HepG2 (cell line): ENCODE measurements around the gene CCDC80. TPM values are rescaled to one million over a fixed set of nuclear protein-coding genes. Genes with fewer than 3 reads are reported as not detected.

Source experiments
- ADNP ChIP-seq: sonication (generic); formaldehyde crosslinking; IDR thresholded peaks from 2 replicates; pipeline ENCODE4 v1.4.0; 2020; ENCODE audit warnings: missing genetic modification reagents
- FOXA3 ChIP-seq: IDR thresholded peaks from 2 replicates; pipeline ENCODE4 v1.6.1; 2016; ENCODE audit warnings: missing genetic modification reagents, missing compliant biosample characterization
- GPN1 ChIP-seq: sonication (generic); formaldehyde crosslinking; IDR thresholded peaks from 2 replicates; pipeline ENCODE4 v1.5.1; 2020; ENCODE audit warnings: missing genetic modification reagents, borderline replicate concordance
- HNRNPL ChIP-seq: fragments of 200-400 bp; formaldehyde crosslinking; IDR thresholded peaks from 2 replicates; pipeline ENCODE4 v1.6.1; 2017; ENCODE audit warnings: mild to moderate bottlenecking, low read depth, low read length
- KAT2B ChIP-seq: fragments of 150-350 bp; IDR thresholded peaks from 2 replicates; pipeline ENCODE4 v1.6.1; 2014; ENCODE audit warnings: low read depth, low read length, borderline replicate concordance
- KDM5A ChIP-seq: fragments of 200-600 bp; sonication (generic); IDR thresholded peaks from 2 replicates; pipeline ENCODE4 v1.7.0; 2018; ENCODE audit warnings: antibody characterized with exemption, mild to moderate bottlenecking, low read length, borderline replicate concordance
- KDM5B ChIP-seq: sonication (generic); formaldehyde crosslinking; IDR thresholded peaks from 2 replicates; pipeline ENCODE4 v1.4.0; 2020; ENCODE audit warnings: missing genetic modification reagents, mild to moderate bottlenecking, borderline replicate concordance
- KLF16 ChIP-seq, 2 experiments: sonication (generic) in 1 of 2; formaldehyde crosslinking in 1 of 2; IDR thresholded peaks; 2 replicates each; pipeline versions ENCODE4 v1.6.1 to v1.8.0; 2016 to 2023; ENCODE audit warnings: missing genetic modification reagents in 2 of 2, missing compliant biosample characterization in 1 of 2
- MIER3 ChIP-seq: IDR thresholded peaks from 2 replicates; pipeline ENCODE4 v1.6.1; 2016; ENCODE audit warnings: missing compliant biosample characterization, borderline replicate concordance
- NBN ChIP-seq: fragments of 450-650 bp; conservative IDR thresholded peaks from 2 replicates; pipeline ENCODE4 v1.6.1; 2017
- NFYB ChIP-seq: sonication (generic); formaldehyde crosslinking; IDR thresholded peaks from 2 replicates; pipeline ENCODE4 v1.4.0; 2020; ENCODE audit warnings: missing genetic modification reagents
- SUZ12 ChIP-seq: fragments of 150-350 bp; IDR thresholded peaks from 2 replicates; pipeline ENCODE4 v1.6.1; 2014; ENCODE audit warnings: low read depth, low read length
- ZFP37 ChIP-seq: sonication (generic); formaldehyde crosslinking; IDR thresholded peaks from 2 replicates; pipeline ENCODE4 v1.4.0; 2020; ENCODE audit warnings: missing genetic modification reagents, borderline replicate concordance
- ZNF335 ChIP-seq: sonication (generic); formaldehyde crosslinking; IDR thresholded peaks from 2 replicates; pipeline ENCODE4 v1.4.0; 2020; ENCODE audit warnings: missing genetic modification reagents
- ZNF446 ChIP-seq: sonication (generic); formaldehyde crosslinking; IDR thresholded peaks from 2 replicates; pipeline ENCODE4 v1.5.0; 2020; ENCODE audit warnings: mild to moderate bottlenecking, missing genetic modification reagents
- ZNF503 ChIP-seq: sonication (generic); formaldehyde crosslinking; IDR thresholded peaks from 2 replicates; pipeline ENCODE4 v1.4.0; 2020; ENCODE audit warnings: missing genetic modification reagents
- ZNF510 ChIP-seq: sonication (generic); formaldehyde crosslinking; IDR thresholded peaks from 2 replicates; pipeline ENCODE4 v1.4.0; 2020; ENCODE audit warnings: low read depth, mild to moderate bottlenecking, missing genetic modification reagents
- ZNF564 ChIP-seq: sonication (generic); formaldehyde crosslinking; IDR thresholded peaks from 2 replicates; pipeline ENCODE4 v1.8.1; 2023; ENCODE audit warnings: mild to moderate bottlenecking, missing genetic modification reagents
- ZNF687 ChIP-seq: sonication (generic); formaldehyde crosslinking; IDR thresholded peaks from 2 replicates; pipeline ENCODE4 v1.5.1; 2020; ENCODE audit warnings: mild to moderate bottlenecking, missing genetic modification reagents, moderate library complexity
- polyA plus RNA-seq, 8 experiments: library from polyadenylated mRNA; depleted of rRNA in 3 of 8; stranded (reverse) in 7 of 8; unstranded in 1 of 8; fragments of >200 nt; fragmentation: Illumina TruSeq in 4 of 8; extraction: Trizol in 4 of 8; gene quantifications; 2 replicates each; pipeline versions ENCODE4 v1.2.1 to v1.2.3, GENCODE V29; 2011 to 2016; ENCODE audit warnings: low read depth in 4 of 8, missing spikeins in 1 of 8, mixed read lengths in 1 of 8; ENCODE audit not compliant: insufficient read depth in 1 of 8
- total RNA-seq, 5 experiments: library from RNA; depleted of rRNA; stranded (reverse); fragments of >200 nt; fragmentation: Illumina TruSeq; extraction: Trizol; gene quantifications; 2 replicates each; pipeline ENCODE4 v1.2.3, GENCODE V29; 2016; ENCODE audit warnings: low read depth in 1 of 5
- TF ChIP-seq, protein P1 (sequence below): sonication (generic); formaldehyde crosslinking; IDR thresholded peaks from 2 replicates; pipeline ENCODE4 v1.5.0; 2020; ENCODE audit warnings: missing genetic modification reagents, mild to moderate bottlenecking, borderline replicate concordance
- TF ChIP-seq, protein P2 (sequence below): sonication (generic); formaldehyde crosslinking; IDR thresholded peaks from 2 replicates; pipeline ENCODE4 v1.5.1; 2020; ENCODE audit warnings: mild to moderate bottlenecking, missing genetic modification reagents, moderate library complexity

Gene CCDC80
- total and polyA plus RNA-seq, 2 of the 13 experiments (the other 11 are each of a cell fraction or from before 2014, with no cell fraction given) = not detected

- TF ChIP-seq ZNF687 = peak; percentile 91
- TF ChIP-seq ZNF335 = peak; percentile 85
- peak; percentile 37; the same call in 1 of the 2 replicates for TF ChIP-seq NFYB (CRISPR knock-in tag)
- peak in 1 of 2 experiments; percentile 75; a peak in 2 of 4 replicates for TF ChIP-seq KLF16 (CRISPR knock-in tag; IDR thresholded peaks at IDR 0.05)
- no peak for TF ChIP-seq ADNP
- peak; percentile 36; the same call in 1 of the 2 replicates for TF ChIP-seq ZFP37 (CRISPR knock-in tag)
- TF ChIP-seq ZNF510 (CRISPR knock-in tag) = peak; percentile 72; the same call in 1 of the 2 replicates
- TF ChIP-seq, protein P1, sequence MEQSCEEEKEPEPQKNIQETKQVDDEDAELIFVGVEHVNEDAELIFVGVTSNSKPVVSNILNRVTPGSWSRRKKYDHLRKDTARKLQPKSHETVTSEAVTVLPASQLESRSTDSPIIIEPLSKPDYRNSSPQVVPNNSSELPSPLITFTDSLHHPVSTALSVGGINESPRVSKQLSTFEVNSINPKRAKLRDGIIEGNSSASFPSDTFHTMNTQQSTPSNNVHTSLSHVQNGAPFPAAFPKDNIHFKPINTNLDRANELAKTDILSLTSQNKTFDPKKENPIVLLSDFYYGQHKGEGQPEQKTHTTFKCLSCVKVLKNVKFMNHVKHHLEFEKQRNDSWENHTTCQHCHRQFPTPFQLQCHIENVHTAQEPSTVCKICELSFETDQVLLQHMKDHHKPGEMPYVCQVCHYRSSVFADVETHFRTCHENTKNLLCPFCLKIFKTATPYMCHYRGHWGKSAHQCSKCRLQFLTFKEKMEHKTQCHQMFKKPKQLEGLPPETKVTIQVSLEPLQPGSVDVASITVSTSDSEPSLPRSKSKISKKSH (CRISPR knock-in tag) = no peak
- TF ChIP-seq SUZ12 = no peak
- TF ChIP-seq ZNF503 = peak; percentile 38; the same call in 1 of the 2 replicates
- TF ChIP-seq, protein P2, sequence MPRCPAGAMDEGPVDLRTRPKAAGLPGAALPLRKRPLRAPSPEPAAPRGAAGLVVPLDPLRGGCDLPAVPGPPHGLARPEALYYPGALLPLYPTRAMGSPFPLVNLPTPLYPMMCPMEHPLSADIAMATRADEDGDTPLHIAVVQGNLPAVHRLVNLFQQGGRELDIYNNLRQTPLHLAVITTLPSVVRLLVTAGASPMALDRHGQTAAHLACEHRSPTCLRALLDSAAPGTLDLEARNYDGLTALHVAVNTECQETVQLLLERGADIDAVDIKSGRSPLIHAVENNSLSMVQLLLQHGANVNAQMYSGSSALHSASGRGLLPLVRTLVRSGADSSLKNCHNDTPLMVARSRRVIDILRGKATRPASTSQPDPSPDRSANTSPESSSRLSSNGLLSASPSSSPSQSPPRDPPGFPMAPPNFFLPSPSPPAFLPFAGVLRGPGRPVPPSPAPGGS (CRISPR knock-in tag) = no peak
- TF ChIP-seq KAT2B = no peak
- no peak; the same call in 1 of the 2 replicates for TF ChIP-seq MIER3
- TF ChIP-seq HNRNPL = peak; percentile 48; the same call in 1 of the 2 replicates
- no peak for TF ChIP-seq GPN1 (CRISPR knock-in tag)
- no peak; the same call in 1 of the 2 replicates for TF ChIP-seq ZNF564 (CRISPR knock-in tag)
- peak; percentile 48; the same call in 1 of the 2 replicates for TF ChIP-seq ZNF446
- peak; percentile 80 for TF ChIP-seq KDM5B (CRISPR knock-in tag)
- peak; percentile 83; the same call in 1 of the 2 replicates for TF ChIP-seq KDM5A
- no peak for TF ChIP-seq NBN
- peak; percentile 34; the same call in 1 of the 2 replicates for TF ChIP-seq FOXA3 (CRISPR knock-in tag)
Measured at GRCh38 chr3:112561734-112562529, 79.0 kb downstream of the CCDC80 start, which contains the start of the genes ATG3 and SLC35A5 (continued).
